ENCODE measurements around the gene KCNK15.
"Not testable (repeated sequence)": the region's sequence is repeated elsewhere in the genome, so short reads cannot be mapped to it uniquely, and the experiment has no call there.

The KCNK15 gene

DNA sequence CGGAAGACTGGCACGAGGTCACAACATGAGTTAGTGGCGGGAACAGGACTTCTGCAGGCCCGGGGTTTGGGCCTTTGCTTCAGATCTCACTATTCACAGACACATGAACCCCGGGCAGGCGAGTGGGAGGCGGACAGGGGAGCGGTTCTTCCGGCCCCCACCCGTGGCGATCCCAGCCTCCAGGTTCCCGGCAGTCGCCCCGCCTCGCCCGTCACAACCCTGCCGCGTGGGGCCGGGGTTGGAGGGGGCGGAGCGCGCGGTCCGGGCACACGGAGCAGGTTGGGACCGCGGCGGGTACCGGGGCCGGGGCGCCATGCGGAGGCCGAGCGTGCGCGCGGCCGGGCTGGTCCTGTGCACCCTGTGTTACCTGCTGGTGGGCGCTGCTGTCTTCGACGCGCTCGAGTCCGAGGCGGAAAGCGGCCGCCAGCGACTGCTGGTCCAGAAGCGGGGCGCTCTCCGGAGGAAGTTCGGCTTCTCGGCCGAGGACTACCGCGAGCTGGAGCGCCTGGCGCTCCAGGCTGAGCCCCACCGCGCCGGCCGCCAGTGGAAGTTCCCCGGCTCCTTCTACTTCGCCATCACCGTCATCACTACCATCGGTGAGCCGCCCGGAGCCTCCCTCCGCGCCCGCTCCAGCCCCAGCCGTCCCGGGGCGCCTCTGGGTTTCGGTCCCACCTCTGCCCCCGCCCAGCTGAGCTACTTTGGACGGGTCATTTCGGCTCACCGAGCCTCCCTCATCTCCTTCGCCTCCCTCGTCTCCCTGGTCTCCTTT, at the start of gene KCNK15:
KCNK15 (plus strand) TSS at position 268 of the 769 bp plus-strand sequence; CDS start at position 314, 46 bp downstream.
- Histone ChIP-seq H3K36me3 (ENCODE audit: insufficient read depth, low read length) (no peaks in the 10 kb centered on the region), H3K9me3 (ENCODE audit: low read length) (no peaks in the 10 kb centered on the region), H3K27me3 (ENCODE audit: control insufficient read depth in 1 of 2, insufficient read depth in 2 of 2, low read length in 2 of 2) (peaks cover 15 to 37% of the 10 kb centered on the region in 2 donors), H3K4me1 (ENCODE audit: insufficient read depth, low read length) (peaks cover 4% of the 10 kb centered on the region), H3K27ac (ENCODE audit: low read depth, low read length) (no peak within 1 kb of the TSS), H3K4me3 (ENCODE audit: low read depth in 1 of 2, low read length in 2 of 2) (peak within 1 kb of the TSS; percentile 41 to 51), H3K9ac (ENCODE audit: low read length) (no peak within 1 kb of the TSS)

DNA sequence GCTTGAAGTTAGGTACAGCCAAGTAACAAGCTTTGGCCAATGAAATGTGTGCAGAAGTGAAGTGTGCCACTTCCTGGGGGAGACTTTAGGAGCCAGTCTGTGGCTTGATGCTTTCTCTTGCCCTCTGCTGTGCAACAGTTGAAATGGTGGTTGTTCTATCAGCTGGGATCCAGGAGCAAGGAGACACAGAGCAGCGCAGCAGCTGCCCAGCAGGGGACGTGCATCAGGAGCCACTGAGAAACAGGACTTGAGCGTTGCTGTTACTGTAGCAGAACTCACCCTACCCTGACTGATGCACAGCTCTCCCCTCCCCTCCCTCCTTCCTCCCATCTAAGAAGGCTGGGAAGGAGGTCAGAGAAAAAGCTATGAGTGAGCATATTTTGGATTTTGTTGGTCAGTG, 49.4 kb upstream of the KCNK15 start:
- no peak overlapping the region for H3K9ac ChIP-seq (ENCODE audit: low read length)
- H3K27ac ChIP-seq (ENCODE audit: low read depth, low read length) = no peak overlapping the region
- H3K4me1 ChIP-seq (ENCODE audit: insufficient read depth, low read length) = peaks cover 3% of the 10 kb centered on the region

DNA sequence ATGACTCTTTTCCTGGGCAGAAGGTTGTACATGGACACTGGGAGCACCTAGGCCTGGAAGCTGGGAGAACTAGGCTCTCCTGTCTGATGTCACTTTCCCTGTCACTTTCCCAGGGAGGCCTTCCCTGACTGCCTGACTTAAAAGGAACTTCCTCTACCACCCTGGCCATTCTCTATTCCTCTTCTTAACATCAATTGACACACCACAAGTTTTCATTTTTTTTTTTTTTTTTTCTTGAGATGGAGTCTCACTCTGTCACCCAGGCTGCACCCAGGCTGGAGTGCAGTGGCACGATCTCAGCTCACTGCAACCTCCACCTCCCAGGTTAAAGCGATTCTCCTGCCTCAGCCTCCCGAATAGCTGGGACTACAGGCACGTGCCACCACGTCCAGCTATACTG, 48.6 kb upstream of the KCNK15 start:
- H3K4me3 ChIP-seq (ENCODE audit: low read depth in 1 of 2, low read length in 2 of 2); H3K27ac ChIP-seq (ENCODE audit: low read depth, low read length); H3K36me3 ChIP-seq (ENCODE audit: insufficient read depth, low read length); H3K9ac ChIP-seq (ENCODE audit: low read length); H3K9me3 ChIP-seq (ENCODE audit: low read length); H3K27me3 ChIP-seq (ENCODE audit: control insufficient read depth in 1 of 2, insufficient read depth in 2 of 2, low read length in 2 of 2); H3K4me1 ChIP-seq (ENCODE audit: insufficient read depth, low read length): not testable (repeated sequence)

More for the DNA sequence above, 49.4 kb upstream of the KCNK15 start:
- Histone ChIP-seq H3K9me3 (ENCODE audit: low read length) (no peaks in the 10 kb centered on the region), H3K36me3 (ENCODE audit: insufficient read depth, low read length) (no peaks in the 10 kb centered on the region), H3K27me3 (ENCODE audit: control insufficient read depth in 1 of 2, insufficient read depth in 2 of 2, low read length in 2 of 2) (no peaks in the 10 kb centered on the region), H3K4me3 (ENCODE audit: low read depth in 1 of 2, low read length in 2 of 2) (no peak overlapping the region)

DNA sequence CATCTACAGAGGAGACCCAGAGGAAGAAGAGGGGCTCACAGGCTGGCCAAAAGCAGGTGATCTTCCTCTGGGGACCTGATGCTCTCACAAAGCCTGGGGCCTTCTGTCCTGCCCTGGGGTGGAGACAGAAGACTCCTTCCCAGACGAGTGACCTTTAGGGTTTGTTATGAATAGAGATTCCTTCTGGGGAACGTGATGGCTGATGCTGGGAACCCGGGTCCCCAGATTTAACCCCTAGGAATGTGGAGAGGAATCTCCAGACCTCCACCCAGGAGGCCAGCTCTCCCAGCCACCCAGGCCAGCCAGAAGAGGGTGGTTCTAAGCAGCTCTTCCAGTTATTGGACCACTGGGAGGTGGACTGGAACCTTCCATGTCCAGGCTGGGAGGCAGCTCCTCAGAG, 47.3 kb upstream of the KCNK15 start:
- Histone ChIP-seq H3K27me3 (ENCODE audit: control insufficient read depth in 1 of 2, insufficient read depth in 2 of 2, low read length in 2 of 2) (no peaks in the 10 kb centered on the region), H3K4me3 (ENCODE audit: low read depth in 1 of 2, low read length in 2 of 2) (no peak overlapping the region), H3K36me3 (ENCODE audit: insufficient read depth, low read length) (no peaks in the 10 kb centered on the region), H3K9me3 (ENCODE audit: low read length) (no peaks in the 10 kb centered on the region), H3K4me1 (ENCODE audit: insufficient read depth, low read length) (peaks cover 15% of the 10 kb centered on the region), H3K9ac (ENCODE audit: low read length) (no peak overlapping the region), H3K27ac (ENCODE audit: low read depth, low read length) (no peak overlapping the region)

DNA sequence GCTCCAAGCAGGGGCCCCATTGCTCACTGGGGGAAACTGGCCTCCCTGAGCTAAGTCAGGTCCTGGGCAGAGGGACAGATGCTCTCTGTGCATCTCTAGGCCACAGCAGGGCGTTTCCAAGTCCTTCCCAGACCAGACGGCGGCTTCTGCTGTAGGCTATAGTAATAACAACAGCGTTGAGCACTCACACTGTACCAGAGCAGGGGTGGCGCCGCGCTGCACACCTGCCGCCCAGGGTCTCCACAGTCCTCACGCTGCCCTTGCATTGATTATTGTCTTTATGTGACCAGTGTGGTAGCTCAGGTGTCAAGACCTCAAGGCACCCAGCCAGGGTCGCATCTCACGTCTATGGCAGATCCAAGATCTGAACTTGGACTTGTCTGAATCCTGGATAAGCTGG, 45.4 kb upstream of the KCNK15 start:
- no peak overlapping the region for H3K4me3 ChIP-seq (ENCODE audit: low read depth in 1 of 2, low read length in 2 of 2)
- peaks cover 15% of the 10 kb centered on the region for H3K4me1 ChIP-seq (ENCODE audit: insufficient read depth, low read length)
- no peak overlapping the region for H3K27ac ChIP-seq (ENCODE audit: low read depth, low read length)
- no peaks in the 10 kb centered on the region for H3K36me3 ChIP-seq (ENCODE audit: insufficient read depth, low read length)
- no peaks in the 10 kb centered on the region for H3K9me3 ChIP-seq (ENCODE audit: low read length)
- no peak overlapping the region for H3K9ac ChIP-seq (ENCODE audit: low read length)
- H3K27me3 ChIP-seq (ENCODE audit: control insufficient read depth in 1 of 2, insufficient read depth in 2 of 2, low read length in 2 of 2) = no peaks in the 10 kb centered on the region

DNA sequence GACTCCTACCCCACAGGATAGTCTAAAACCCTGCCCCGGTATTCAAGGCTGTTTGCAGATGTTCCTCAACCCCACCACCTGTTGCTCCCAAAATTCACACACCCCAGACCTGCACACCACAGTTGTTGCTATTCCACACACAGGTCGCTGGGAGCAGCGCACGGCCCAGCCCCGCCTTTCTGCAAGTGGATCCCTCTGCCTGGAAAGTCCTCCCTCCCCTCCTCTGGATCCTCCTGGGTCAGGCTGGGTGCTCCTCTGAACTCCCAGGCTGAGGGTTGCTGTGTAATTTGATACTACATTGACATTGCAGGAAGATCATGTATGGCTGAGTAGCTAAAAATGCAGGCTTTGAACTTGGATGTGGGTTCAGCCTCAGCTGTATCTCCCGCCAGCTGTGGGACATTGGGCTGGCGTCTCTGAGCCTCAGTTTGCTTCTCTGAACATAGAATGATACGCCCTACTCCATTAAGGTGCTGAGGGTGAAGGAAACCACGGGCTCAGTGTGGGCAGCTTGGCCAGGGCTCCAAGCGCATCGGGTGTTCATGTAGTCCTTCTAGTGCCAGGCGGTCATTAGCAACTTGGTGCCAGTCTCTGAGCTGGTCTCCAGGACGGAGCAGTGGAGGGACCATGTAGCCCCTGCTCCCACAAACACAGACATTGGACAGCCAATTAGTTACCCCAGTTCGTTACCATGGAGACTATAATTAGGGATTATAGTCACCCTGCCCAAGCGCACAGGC, 44.4 kb upstream of the KCNK15 start:
- peaks cover 18% of the 10 kb centered on the region for H3K4me1 ChIP-seq (ENCODE audit: insufficient read depth, low read length)
- no peaks in the 10 kb centered on the region for H3K9me3 ChIP-seq (ENCODE audit: low read length)
- H3K4me3 ChIP-seq (ENCODE audit: low read depth in 1 of 2, low read length in 2 of 2) = no peak overlapping the region
- no peak overlapping the region for H3K27ac ChIP-seq (ENCODE audit: low read depth, low read length)
- no peaks in the 10 kb centered on the region for H3K27me3 ChIP-seq (ENCODE audit: control insufficient read depth in 1 of 2, insufficient read depth in 2 of 2, low read length in 2 of 2)
- H3K9ac ChIP-seq (ENCODE audit: low read length) = no peak overlapping the region
- no peaks in the 10 kb centered on the region for H3K36me3 ChIP-seq (ENCODE audit: insufficient read depth, low read length)

DNA sequence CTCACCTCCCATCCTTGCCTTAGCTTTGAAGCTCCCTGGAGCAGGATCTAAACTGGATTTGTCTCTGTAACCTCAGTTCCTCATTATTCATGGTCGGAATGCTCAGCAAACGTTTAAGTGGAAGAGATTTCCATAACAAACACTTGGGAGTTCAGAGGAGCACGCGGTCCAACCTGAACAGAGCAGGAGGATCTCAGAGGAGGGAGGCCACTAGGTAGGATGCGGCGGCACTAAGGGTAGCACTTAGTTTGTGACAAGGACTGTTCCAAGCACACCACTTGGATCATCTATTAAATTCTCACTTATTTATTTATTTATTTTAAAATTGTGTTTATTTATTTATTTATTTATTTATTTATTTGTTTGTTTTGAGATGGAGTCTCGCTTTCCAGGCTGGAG, 43.8 kb upstream of the KCNK15 start:
- Histone ChIP-seq H3K9me3 (ENCODE audit: low read length) (no peaks in the 10 kb centered on the region), H3K27ac (ENCODE audit: low read depth, low read length) (no peak overlapping the region), H3K4me3 (ENCODE audit: low read depth in 1 of 2, low read length in 2 of 2) (no peak overlapping the region), H3K4me1 (ENCODE audit: insufficient read depth, low read length) (peaks cover 24% of the 10 kb centered on the region), H3K36me3 (ENCODE audit: insufficient read depth, low read length) (no peaks in the 10 kb centered on the region), H3K9ac (ENCODE audit: low read length) (no peak overlapping the region), H3K27me3 (ENCODE audit: control insufficient read depth in 1 of 2, insufficient read depth in 2 of 2, low read length in 2 of 2) (no peaks in the 10 kb centered on the region)

DNA sequence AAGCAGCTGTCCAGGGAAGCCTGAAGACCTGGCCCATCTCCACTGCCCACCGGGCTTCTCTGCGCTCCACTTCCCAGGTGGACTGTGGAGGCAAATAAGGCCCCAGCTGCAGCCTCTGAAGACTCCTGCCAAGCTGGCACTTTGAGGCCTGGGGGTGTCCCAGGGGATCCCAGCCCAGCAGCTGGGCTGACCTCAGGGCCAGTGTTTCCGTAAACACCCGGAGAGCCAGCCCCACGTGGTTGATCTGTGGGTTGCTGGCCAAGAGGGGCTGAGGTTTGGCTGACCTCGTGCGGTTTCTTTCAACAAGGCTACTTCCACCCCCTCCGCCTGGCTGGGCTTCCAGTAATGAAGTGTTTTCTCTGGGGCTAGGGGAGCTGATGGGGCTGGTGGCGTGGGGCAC, 42.9 kb upstream of the KCNK15 start:
- H3K27ac ChIP-seq (ENCODE audit: low read depth, low read length) = no peak overlapping the region
- no peak overlapping the region for H3K9ac ChIP-seq (ENCODE audit: low read length)
- no peak overlapping the region for H3K4me3 ChIP-seq (ENCODE audit: low read depth in 1 of 2, low read length in 2 of 2)

DNA sequence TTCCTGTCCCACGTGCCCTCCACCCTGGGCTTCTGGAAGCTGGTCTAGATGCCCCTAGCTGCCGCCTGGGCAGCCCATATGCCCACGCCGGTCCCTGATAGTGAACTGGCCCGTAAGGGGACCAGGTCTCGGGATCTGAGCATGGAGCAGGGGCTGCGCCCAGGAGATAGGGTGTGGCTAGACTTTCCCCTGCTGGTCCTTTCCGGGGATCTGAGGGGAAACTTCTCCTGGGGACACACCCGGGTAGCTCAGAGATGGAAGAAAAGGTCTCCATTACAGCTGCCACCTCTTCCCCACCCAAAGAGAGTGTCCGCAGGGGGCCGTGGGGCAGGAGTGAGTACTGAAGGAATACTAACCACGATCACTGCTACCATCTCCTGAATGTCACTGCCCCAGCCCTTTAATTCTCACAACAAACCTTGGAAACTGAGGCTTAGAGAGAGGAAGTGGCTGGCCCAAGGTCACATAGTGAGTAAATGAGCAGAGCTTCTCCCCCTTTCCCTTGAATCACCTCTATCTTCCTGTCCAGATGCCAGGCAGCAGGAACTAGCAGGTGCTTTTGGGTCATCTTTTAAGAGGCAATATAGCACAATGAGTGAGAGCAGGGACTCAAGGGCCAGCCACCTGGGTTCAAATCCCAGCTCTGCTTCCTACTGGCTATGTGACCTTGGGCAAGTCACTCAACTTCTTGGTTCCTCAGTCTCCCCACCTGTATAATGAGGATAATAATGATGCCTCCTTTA, 42.3 kb upstream of the KCNK15 start:
- Histone ChIP-seq H3K27me3 (ENCODE audit: control insufficient read depth in 1 of 2, insufficient read depth in 2 of 2, low read length in 2 of 2) (no peaks in the 10 kb centered on the region), H3K4me1 (ENCODE audit: insufficient read depth, low read length) (peaks cover 24% of the 10 kb centered on the region), H3K9me3 (ENCODE audit: low read length) (no peaks in the 10 kb centered on the region), H3K27ac (ENCODE audit: low read depth, low read length) (no peak overlapping the region), H3K9ac (ENCODE audit: low read length) (no peak overlapping the region), H3K4me3 (ENCODE audit: low read depth in 1 of 2, low read length in 2 of 2) (no peak overlapping the region), H3K36me3 (ENCODE audit: insufficient read depth, low read length) (no peaks in the 10 kb centered on the region)

More for the DNA sequence above, 42.9 kb upstream of the KCNK15 start:
- Histone ChIP-seq H3K36me3 (ENCODE audit: insufficient read depth, low read length) (no peaks in the 10 kb centered on the region), H3K9me3 (ENCODE audit: low read length) (no peaks in the 10 kb centered on the region), H3K4me1 (ENCODE audit: insufficient read depth, low read length) (peaks cover 24% of the 10 kb centered on the region), H3K27me3 (ENCODE audit: control insufficient read depth in 1 of 2, insufficient read depth in 2 of 2, low read length in 2 of 2) (no peaks in the 10 kb centered on the region)

DNA sequence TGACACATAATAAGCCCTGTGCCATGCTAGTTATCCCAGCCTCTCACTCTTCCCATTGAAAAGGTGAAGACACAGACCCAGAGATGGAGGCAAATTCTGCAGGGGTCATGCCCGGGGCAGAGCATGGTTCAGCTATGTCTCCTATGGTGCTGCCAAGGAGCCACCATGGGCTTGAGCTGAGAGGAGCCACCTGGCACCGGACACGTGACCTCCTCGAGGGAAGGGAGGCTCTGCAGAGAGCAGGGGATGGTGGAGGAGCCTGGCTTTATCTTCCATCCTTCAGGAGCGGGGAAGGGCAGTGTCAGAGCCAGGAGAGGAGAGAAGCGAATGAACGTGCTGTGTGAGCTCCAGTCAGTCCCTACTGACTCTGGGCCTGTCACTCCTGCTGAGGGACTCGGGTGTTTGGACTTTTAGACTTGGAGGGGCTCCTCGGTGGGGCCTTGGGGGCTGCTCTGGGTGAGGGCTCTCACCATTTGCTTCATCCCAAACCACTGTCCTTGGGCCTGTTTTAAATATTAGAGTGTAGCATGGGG, 41.6 kb upstream of the KCNK15 start:
- Histone ChIP-seq H3K27ac (ENCODE audit: low read depth, low read length) (no peak overlapping the region), H3K9me3 (ENCODE audit: low read length) (no peaks in the 10 kb centered on the region), H3K4me1 (ENCODE audit: insufficient read depth, low read length) (peaks cover 24% of the 10 kb centered on the region), H3K36me3 (ENCODE audit: insufficient read depth, low read length) (no peaks in the 10 kb centered on the region), H3K4me3 (ENCODE audit: low read depth in 1 of 2, low read length in 2 of 2) (no peak overlapping the region), H3K9ac (ENCODE audit: low read length) (no peak overlapping the region), H3K27me3 (ENCODE audit: control insufficient read depth in 1 of 2, insufficient read depth in 2 of 2, low read length in 2 of 2) (no peaks in the 10 kb centered on the region)

DNA sequence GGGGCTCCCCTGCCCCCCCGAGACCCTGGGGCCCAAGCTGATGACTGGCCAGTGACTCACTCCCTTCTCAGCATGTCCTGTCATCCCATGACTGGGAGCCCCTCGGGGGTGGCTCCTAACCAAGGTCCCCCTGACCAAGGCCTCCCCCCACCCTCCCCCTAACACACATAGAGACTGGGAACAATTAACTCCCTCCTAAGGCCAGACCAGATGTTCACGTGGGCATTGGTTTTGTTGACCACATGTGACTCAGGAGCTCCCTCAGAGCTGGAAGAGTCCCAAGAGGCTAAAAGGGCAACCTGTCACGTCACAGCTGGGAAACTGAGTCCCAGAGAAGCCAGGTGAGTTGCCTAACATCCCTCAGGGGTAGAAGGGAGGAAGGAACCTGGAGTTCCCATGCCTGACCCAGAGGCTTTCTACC, 41.1 kb upstream of the KCNK15 start:
- Histone ChIP-seq H3K36me3 (ENCODE audit: insufficient read depth, low read length) (no peaks in the 10 kb centered on the region), H3K4me3 (ENCODE audit: low read depth in 1 of 2, low read length in 2 of 2) (no peak overlapping the region), H3K9ac (ENCODE audit: low read length) (no peak overlapping the region), H3K4me1 (ENCODE audit: insufficient read depth, low read length) (peaks cover 24% of the 10 kb centered on the region), H3K27me3 (ENCODE audit: control insufficient read depth in 1 of 2, insufficient read depth in 2 of 2, low read length in 2 of 2) (no peaks in the 10 kb centered on the region), H3K9me3 (ENCODE audit: low read length) (no peaks in the 10 kb centered on the region), H3K27ac (ENCODE audit: low read depth, low read length) (no peak overlapping the region)

Measured in muscle layer of colon (tissue), 2 donors.